ENCODE results near the gene RASGRP2. TPM values are rescaled to one million over a fixed set of nuclear protein-coding genes. Genes with fewer than 3 reads are reported as not detected.

RASGRP2 gene
- total RNA-seq, 1 donor from 2014 or later, result 20.9 TPM

- Mint-ChIP-seq H3K4me1 (ENCODE audit: low read depth) (peaks cover 46% of the 10 kb centered on the region), H3K4me3 (ENCODE audit: low read depth) (peak within 1 kb of the TSS; percentile 89), H3K27me3 (ENCODE audit: low read depth) (no peaks in the 10 kb centered on the region), H3K27ac (peak within 1 kb of the TSS; percentile 99), H3K9me3 (no peaks in the 10 kb centered on the region), H3K36me3 (ENCODE audit: low read depth) (peaks cover 46% of the 10 kb centered on the region)
- intact Hi-C loops (cut with micrococcal nuclease), result loop anchor here (1.0 to 10.0 kb wide), 4 partner anchors 24 to 473 kb away; partner anchors contain the start of genes ATG2A, ESRRA, MAP4K2 and RASGRP2
- DNase-seq (ENCODE audit: low spot score), result peak; percentile 100
These were observed 34.7 kb upstream of the RASGRP2 start, which contains the start of gene SF1 for GRCh38 chr11:64778473-64779298. Gene SF1 (minus strand): TSS chr11:64778542. CDS start chr11:64778392, 150 bp downstream.

DNA sequence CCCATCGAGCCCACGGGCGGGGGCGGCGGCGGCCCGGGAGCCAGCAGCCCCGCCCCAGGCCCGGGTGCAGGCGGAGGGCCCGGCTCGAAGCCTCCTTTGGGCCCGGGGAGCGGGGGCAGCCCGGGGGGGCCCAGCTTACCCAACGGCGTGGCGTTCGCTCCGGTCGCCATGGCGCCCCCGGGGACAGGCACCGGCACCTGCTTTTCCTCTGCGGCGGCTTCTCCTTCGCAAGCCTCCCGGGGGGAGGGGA is 34.2 kb upstream of the RASGRP2 start:
- H3K4me3 Mint-ChIP-seq (ENCODE audit: low read depth), result peak overlapping the region; percentile 64
- H3K27me3 Mint-ChIP-seq (ENCODE audit: low read depth), result no peaks in the 10 kb centered on the region
- H3K36me3 Mint-ChIP-seq (ENCODE audit: low read depth), result peaks cover 52% of the 10 kb centered on the region
- H3K9me3 Mint-ChIP-seq, result no peaks in the 10 kb centered on the region
- no peak for DNase-seq (ENCODE audit: low spot score)
- peak overlapping the region; percentile 99 for H3K27ac Mint-ChIP-seq
- H3K4me1 Mint-ChIP-seq (ENCODE audit: low read depth), result peaks cover 52% of the 10 kb centered on the region
- intact Hi-C loops (cut with micrococcal nuclease), result loop anchor here (1.0 to 10.0 kb wide), 4 partner anchors 25 to 473 kb away; partner anchors contain the start of genes ATG2A, ESRRA, MAP4K2 and RASGRP2

GRCh38 chr11:64777449-64778222 is 33.7 kb upstream of the RASGRP2 start:
- peaks cover 55% of the 10 kb centered on the region for H3K4me1 Mint-ChIP-seq (ENCODE audit: low read depth)
- intact Hi-C loops (cut with micrococcal nuclease), result loop anchor here (1.0 to 10.0 kb wide), 5 partner anchors 9 to 472 kb away; partner anchors contain the start of genes ATG2A, ESRRA, MAP4K2 and RASGRP2
- no peaks in the 10 kb centered on the region for H3K9me3 Mint-ChIP-seq
- no peaks in the 10 kb centered on the region for H3K27me3 Mint-ChIP-seq (ENCODE audit: low read depth)
- DNase-seq (ENCODE audit: low spot score), result peak; percentile 76
- peak overlapping the region; percentile 27 for H3K27ac Mint-ChIP-seq
- peak overlapping the region; percentile 84 for H3K4me3 Mint-ChIP-seq (ENCODE audit: low read depth)
- peaks cover 57% of the 10 kb centered on the region for H3K36me3 Mint-ChIP-seq (ENCODE audit: low read depth)

DNA sequence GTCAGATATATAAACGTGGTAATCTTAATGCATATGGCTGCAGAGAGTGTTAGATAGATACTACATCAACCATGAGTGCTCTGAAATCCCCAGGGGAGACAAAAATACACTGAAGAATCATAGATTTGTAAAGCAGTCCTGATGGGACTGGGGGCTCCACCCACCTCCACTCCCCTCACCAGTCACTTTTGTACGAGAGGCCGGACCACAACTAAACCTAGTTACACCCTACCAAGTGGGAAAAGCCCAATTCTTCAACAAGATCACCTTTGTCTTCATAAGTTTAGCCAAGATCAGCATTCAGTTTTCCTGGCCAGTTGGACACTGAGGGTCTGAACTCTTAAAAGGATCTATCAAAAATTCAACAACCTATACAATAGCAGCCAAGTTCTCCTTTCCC is 32.9 kb upstream of the RASGRP2 start:
- intact Hi-C loops (cut with micrococcal nuclease), result loop anchor here (1.0 to 10.0 kb wide), 2 partner anchors 9 to 138 kb away; partner anchors contain the start of gene ATG2A
- peak overlapping the region; percentile 27 for H3K27ac Mint-ChIP-seq
- no peak for DNase-seq (ENCODE audit: low spot score)

GRCh38 chr11:64776425-64776824 is 32.5 kb upstream of the RASGRP2 start:
- H3K27ac Mint-ChIP-seq, result peak overlapping the region; percentile 27
- no peaks in the 10 kb centered on the region for H3K27me3 Mint-ChIP-seq (ENCODE audit: low read depth)
- intact Hi-C loops (cut with micrococcal nuclease), result loop anchor here (10.0 kb wide), 1 partner anchor 138 kb away; the partner anchor contains the start of gene ATG2A
- DNase-seq (ENCODE audit: low spot score), result no peak
- no peaks in the 10 kb centered on the region for H3K9me3 Mint-ChIP-seq
- H3K4me3 Mint-ChIP-seq (ENCODE audit: low read depth), result peak overlapping the region; percentile 84
- H3K36me3 Mint-ChIP-seq (ENCODE audit: low read depth), result peaks cover 69% of the 10 kb centered on the region
- peaks cover 65% of the 10 kb centered on the region for H3K4me1 Mint-ChIP-seq (ENCODE audit: low read depth)

More for the DNA sequence above, 32.9 kb upstream of the RASGRP2 start:
- peaks cover 62% of the 10 kb centered on the region for H3K4me1 Mint-ChIP-seq (ENCODE audit: low read depth)
- H3K36me3 Mint-ChIP-seq (ENCODE audit: low read depth), result peaks cover 64% of the 10 kb centered on the region
- no peaks in the 10 kb centered on the region for H3K9me3 Mint-ChIP-seq
- peak overlapping the region; percentile 84 for H3K4me3 Mint-ChIP-seq (ENCODE audit: low read depth)
- no peaks in the 10 kb centered on the region for H3K27me3 Mint-ChIP-seq (ENCODE audit: low read depth)

DNA sequence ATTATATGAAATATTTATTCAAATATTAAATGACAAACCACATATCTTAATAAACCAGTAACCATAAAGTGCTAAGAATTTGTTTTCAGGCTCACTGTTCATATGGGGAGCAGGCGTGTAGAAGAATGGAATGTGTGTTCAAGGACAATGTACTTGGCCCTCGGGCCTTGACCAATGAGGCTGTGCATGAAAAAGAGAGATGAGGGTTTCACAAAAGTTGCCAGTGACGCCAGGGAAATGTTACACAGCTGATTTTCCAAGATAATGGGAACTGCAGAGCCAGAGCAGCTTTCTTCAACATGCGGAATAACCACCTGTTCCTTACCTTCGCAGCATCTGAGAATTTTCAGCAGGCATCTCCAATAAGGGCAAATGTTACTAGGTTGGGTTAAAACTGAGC is 30.2 kb upstream of the RASGRP2 start:
- Mint-ChIP-seq H3K9me3 (no peaks in the 10 kb centered on the region), H3K27me3 (ENCODE audit: low read depth) (no peaks in the 10 kb centered on the region), H3K36me3 (ENCODE audit: low read depth) (peaks cover 83% of the 10 kb centered on the region), H3K27ac (no peak overlapping the region), H3K4me1 (ENCODE audit: low read depth) (peaks cover 60% of the 10 kb centered on the region), H3K4me3 (ENCODE audit: low read depth) (no peak overlapping the region)
- no peak for DNase-seq (ENCODE audit: low spot score)
- intact Hi-C loops (cut with micrococcal nuclease), result loop anchor here (10.0 kb wide), 1 partner anchor 141 kb away; the partner anchor contains the start of gene ATG2A

DNA sequence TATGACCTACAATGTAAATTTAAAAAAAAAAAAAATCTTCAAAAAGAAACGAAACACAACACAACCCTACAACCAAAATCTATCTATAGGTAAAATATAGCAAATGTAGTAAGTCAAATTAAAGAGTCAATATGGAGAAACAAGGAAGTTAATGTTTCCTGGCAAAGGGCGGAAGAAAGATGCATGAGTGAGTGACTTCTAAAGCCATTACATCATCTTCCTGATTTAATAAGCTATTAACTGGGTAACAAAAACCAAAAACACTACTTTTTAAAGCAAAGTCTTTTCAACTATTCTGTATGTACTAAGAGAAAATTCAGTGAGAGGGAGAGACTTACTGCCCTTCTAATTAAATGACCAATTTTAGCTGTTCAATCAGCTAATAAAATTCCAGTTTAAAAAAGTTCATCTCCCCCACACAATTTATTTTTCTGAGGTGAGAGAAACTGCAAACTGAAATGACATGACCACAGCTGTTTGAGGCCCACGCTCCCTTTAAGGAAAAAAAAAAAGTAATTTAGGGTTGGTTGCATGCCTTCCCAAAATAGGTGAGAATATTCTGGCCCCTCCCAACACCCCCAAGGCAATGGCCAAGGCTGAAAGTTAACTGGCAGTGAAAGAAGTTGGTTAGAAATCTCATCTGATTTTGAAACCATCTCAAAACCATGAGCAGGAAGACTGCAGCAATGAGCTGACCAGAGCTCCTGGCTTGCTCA is 28.5 kb upstream of the RASGRP2 start:
- no peaks in the 10 kb centered on the region for H3K9me3 Mint-ChIP-seq
- H3K27me3 Mint-ChIP-seq (ENCODE audit: low read depth), result no peaks in the 10 kb centered on the region
- intact Hi-C loops (cut with micrococcal nuclease), result loop anchor here (10.0 kb wide), 1 partner anchor 142 kb away; the partner anchor contains the start of gene ATG2A
- peak overlapping the region; percentile 29 for H3K27ac Mint-ChIP-seq
- H3K4me1 Mint-ChIP-seq (ENCODE audit: low read depth), result peaks cover 69% of the 10 kb centered on the region
- DNase-seq (ENCODE audit: low spot score), result no peak
- H3K36me3 Mint-ChIP-seq (ENCODE audit: low read depth), result peaks cover 98% of the 10 kb centered on the region
- H3K4me3 Mint-ChIP-seq (ENCODE audit: low read depth), result peak overlapping the region; percentile 22

DNA sequence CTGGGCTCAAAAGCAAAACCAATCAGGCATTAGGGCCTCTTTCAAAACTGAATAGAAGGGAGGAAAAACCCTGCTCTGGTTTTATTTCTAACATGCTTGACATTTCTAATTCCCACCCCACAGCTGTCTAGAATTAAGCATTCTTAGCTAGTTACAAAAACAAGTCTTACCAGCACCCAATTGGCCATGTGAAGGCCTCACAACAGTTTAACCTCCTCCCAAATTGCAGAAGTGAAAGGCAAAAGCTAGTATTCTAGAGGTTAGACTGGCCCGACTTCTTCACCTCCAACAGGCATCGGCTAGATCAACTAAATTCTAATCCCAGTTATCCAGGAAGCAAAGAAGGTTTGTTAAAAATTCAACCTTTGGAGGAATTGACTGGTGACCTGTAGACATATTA is 27.9 kb upstream of the RASGRP2 start:
- Mint-ChIP-seq H3K36me3 (ENCODE audit: low read depth) (peaks cover 98% of the 10 kb centered on the region), H3K4me1 (ENCODE audit: low read depth) (peaks cover 71% of the 10 kb centered on the region), H3K27ac (no peak overlapping the region), H3K27me3 (ENCODE audit: low read depth) (no peaks in the 10 kb centered on the region), H3K9me3 (no peaks in the 10 kb centered on the region), H3K4me3 (ENCODE audit: low read depth) (no peak overlapping the region)
- no peak for DNase-seq (ENCODE audit: low spot score)
- intact Hi-C loops (cut with micrococcal nuclease), result loop anchor here (10.0 kb wide), 1 partner anchor 143 kb away; the partner anchor contains the start of gene ATG2A

DNA sequence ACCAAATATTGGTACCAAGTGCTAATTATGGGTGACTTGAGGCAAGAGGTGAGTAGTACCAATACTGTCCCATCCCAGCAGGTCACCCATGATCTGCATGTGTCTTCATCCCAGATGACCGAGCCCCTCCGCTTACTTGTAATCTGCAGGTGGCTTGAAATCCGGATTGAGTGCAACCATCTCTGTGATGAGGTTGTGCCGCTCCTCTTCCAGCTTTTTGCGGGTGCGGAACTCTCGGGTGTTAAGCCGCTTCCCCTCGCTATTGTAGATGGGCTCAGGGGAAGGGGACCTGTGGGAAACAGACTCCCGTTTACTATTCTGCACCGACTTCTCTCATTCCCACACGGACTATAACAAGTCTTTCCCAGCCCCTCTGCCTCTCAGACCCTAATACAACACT is 26.2 kb upstream of the RASGRP2 start:
- peaks cover 62% of the 10 kb centered on the region for H3K4me1 Mint-ChIP-seq (ENCODE audit: low read depth)
- no peak overlapping the region for H3K27ac Mint-ChIP-seq
- H3K9me3 Mint-ChIP-seq, result no peaks in the 10 kb centered on the region
- intact Hi-C loops (cut with micrococcal nuclease), result loop anchor here (10.0 kb wide), 1 partner anchor 145 kb away; the partner anchor contains the start of gene ATG2A
- no peak overlapping the region for H3K4me3 Mint-ChIP-seq (ENCODE audit: low read depth)
- H3K36me3 Mint-ChIP-seq (ENCODE audit: low read depth), result peaks cover 95% of the 10 kb centered on the region
- no peaks in the 10 kb centered on the region for H3K27me3 Mint-ChIP-seq (ENCODE audit: low read depth)
- no peak for DNase-seq (ENCODE audit: low spot score)

- peaks cover 95% of the 10 kb centered on the region for H3K36me3 Mint-ChIP-seq (ENCODE audit: low read depth)
- no peak for DNase-seq (ENCODE audit: low spot score)
- no peak overlapping the region for H3K4me3 Mint-ChIP-seq (ENCODE audit: low read depth)
- H3K27me3 Mint-ChIP-seq (ENCODE audit: low read depth), result no peaks in the 10 kb centered on the region
- no peaks in the 10 kb centered on the region for H3K9me3 Mint-ChIP-seq
- intact Hi-C loops (cut with micrococcal nuclease), result no loop called here
- H3K27ac Mint-ChIP-seq, result peak overlapping the region; percentile 3
- peaks cover 65% of the 10 kb centered on the region for H3K4me1 Mint-ChIP-seq (ENCODE audit: low read depth)
These were observed 25.3 kb upstream of the RASGRP2 start for GRCh38 chr11:64769283-64769682.

GRCh38 chr11:64768300-64768694 is 24.4 kb upstream of the RASGRP2 start:
- Mint-ChIP-seq H3K4me3 (ENCODE audit: low read depth) (no peak overlapping the region), H3K27ac (peak overlapping the region; percentile 3)

More at GRCh38 chr11:64768300-64768694, 24.4 kb upstream of the RASGRP2 start:
- Mint-ChIP-seq H3K4me1 (ENCODE audit: low read depth) (peaks cover 67% of the 10 kb centered on the region), H3K36me3 (ENCODE audit: low read depth) (peaks cover 96% of the 10 kb centered on the region), H3K27me3 (ENCODE audit: low read depth) (no peaks in the 10 kb centered on the region), H3K9me3 (no peaks in the 10 kb centered on the region)
- intact Hi-C loops (cut with micrococcal nuclease), result loop anchor here (1.0 kb wide), 1 partner anchor 9 kb away; no protein-coding TSS in a partner anchor
- no peak for DNase-seq (ENCODE audit: low spot score)
